Renal pelvis (tissue), 4 donors: Measurements from ENCODE around the gene AHNAK. TPM values are rescaled to one million over a fixed set of nuclear protein-coding genes. Genes with fewer than 3 reads are reported as not detected.
"Not testable (repeated sequence)": the region's sequence is repeated elsewhere in the genome, so short reads cannot be mapped to it uniquely, and the experiment has no call there.

Experiments used
- DNase-seq: peaks from one replicate; pipeline ENCODE4 v3.0.0-alpha.2; 2013
- polyA plus RNA-seq, 3 donors: library from polyadenylated mRNA; unstranded; fragments of 120-200 nt; gene quantifications; one replicate each; pipeline ENCODE4 v1.2.1, GENCODE V29; 2013; ENCODE audit not compliant: insufficient read length in 3 of 3

AHNAK gene
- polyA plus RNA-seq, 3 donors: 199 to 275 (median 229) TPM

DNA sequence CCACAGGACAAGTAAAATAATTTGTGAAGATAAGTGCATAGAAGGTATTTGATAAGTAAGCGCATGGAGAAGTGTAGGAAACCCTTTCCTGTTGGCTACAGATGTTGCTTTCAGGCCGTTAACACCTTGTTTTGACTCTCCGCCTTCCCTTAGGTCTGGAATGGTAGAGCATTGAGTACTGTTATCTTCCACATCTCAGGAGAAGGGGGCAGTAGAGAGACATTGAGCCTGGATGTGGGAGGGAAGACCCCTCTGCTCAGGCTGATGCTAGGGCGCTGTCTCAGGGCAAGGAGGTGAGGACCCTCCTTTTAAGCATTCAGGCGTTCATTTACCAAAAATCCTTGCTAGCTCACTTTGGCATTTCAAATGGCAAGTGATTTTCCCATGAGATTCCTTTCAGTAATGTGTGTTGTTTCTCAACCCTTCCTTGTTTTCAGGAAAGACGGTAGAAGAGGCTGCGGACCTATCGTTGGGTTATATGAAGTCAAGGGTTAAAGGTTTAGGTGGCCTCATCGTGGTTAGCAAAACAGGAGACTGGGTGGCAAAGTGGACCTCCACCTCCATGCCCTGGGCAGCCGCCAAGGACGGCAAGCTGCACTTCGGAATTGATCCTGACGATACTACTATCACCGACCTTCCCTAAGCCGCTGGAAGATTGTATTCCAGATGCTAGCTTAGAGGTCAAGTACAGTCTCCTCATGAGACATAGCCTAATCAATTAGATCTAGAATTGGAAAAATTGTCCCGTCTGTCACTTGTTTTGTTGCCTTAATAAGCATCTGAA lies 154.8 kb downstream of the AHNAK start:
- DNase-seq: no peak

DNA sequence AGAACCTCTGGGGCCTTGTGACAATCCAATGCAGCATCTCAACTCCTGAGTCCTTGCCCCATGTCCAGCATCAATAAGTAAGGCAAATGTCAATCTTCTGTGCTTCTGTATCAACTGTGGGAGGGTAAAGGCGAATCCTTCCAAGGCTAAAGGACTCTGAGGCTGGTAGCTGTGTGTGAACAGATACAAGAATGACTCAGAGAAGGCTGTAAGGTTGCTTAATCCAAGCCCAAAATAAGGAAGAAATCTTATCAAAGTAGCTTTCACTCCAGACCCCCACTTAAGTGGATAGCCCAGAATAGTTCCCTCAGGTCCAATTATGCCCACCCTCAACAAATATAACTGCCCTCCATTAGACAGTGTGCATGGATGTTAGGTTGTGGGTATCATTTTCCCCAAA lies 155.9 kb downstream of the AHNAK start:
- DNase-seq: no peak

DNA sequence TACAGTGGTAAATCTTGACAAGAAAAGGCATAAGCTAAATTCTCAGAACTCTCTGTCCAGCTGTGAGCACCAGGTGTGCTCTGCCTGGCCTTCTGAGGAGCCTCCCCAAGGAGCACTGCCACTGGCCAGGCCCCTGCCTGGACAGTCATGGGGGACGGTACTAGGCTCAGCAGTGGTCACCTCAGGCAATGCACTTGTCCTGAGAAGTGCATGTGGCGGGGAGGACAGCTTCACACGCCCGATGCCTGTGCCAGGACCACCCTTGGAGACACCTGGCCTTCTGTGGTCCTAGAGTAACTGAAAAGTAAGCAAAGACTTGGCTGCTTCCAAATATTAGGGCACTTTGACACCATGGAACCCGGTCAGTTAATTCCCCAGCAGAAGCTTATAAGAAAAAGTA lies 156.4 kb downstream of the AHNAK start:
- DNase-seq: no peak

DNA sequence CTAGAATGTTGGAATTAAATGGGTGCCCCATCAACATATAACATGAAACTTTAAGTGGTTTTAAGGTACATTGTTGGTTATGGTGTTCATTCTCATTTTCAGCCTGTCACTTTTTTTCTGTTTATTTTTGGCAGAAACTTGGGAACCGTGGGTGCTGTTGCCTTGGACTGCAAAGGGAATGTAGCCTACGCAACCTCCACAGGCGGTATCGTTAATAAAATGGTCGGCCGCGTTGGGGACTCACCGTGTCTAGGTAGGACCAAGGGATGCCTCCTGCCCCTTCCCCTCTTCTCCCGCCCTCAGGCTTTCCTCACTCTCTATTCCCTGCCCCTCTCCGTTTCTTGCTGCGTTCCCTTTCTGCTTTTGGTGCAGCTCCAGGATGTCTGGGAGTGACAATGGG lies 157.6 kb downstream of the AHNAK start:
- no peak for DNase-seq

DNA sequence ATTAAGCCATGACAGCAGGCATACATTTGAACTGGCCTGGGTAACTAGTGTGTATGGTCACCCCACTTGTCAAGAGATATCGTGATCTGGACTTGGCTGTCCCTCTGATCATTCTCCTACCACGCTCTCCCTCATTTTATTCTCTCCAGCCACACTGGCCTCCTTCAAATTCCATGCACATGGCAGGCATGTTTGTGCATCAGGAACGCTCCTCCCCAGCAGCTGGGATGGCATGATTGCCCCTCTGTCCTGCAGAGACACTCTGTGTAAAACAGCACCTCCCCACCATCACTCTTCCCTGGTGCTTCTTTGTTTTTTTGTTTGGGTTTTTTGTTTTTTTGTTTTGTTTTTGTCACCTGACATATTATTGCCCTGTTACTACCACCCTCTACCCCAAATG lies 159.2 kb downstream of the AHNAK start:
- no peak for DNase-seq

DNA sequence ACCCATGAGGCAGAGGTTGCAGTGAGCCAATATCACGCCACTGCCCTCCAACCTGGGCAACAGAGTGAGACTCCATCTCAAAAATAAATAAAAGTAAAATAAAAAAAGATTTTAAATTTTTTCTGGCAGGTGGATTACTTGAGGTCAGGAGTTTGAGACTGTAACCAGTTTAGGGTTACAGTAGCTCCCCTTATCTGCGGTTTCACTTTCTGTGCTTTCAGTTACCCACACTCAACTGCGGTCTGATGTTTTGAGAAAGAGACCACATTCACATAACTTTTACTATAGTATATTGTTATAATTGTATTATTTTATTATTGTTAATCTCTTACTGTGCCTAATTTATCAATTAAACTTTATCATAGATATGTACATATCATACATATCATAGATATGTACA lies 160.5 kb downstream of the AHNAK start:
- not testable (repeated sequence) for DNase-seq

DNA sequence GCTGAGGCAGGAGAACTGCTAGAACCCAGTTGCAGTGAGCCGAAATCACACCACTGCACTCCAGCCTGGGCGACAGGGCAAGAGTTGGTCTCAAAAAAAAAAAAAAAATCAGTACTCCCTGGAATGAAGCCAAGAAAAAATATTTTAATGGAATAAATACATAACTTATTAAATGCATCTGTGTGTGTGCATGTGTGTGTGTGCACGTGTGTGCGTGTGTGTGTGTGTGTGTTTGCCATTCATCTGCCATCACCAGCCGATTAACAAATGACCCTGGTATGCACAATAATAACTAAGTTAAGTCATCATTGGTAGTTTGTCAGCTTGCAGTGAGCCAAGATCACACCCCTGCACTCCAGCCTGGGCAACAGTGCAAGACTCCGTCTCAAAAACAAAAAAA lies 162.8 kb downstream of the AHNAK start:
- no peak for DNase-seq

Other genes starting within 250 kb of the AHNAK start
- gene SCGB1D4, start 247.7 kb downstream of the AHNAK start, polyA plus RNA-seq: not detected
- 10 to 100 TPM; 62.0 to 75.2 (median 74.6) TPM for gene ASRGL1, start 209.4 kb downstream of the AHNAK start, polyA plus RNA-seq
- gene SCGB1A1, start 127.8 kb downstream of the AHNAK start, polyA plus RNA-seq: not detected
- 1,000 to 10,000 TPM; 2,197 to 2,450 (median 2,385) TPM for gene EEF1G, start 27.1 kb upstream of the AHNAK start, polyA plus RNA-seq
- gene TUT1, start 44.7 kb upstream of the AHNAK start, polyA plus RNA-seq: 10 to 100 TPM; 22.1 to 30.2 (median 25.6) TPM
- gene MTA2, start 55.1 kb upstream of the AHNAK start, polyA plus RNA-seq: 10 to 100 TPM; 95.7 to 98.2 (median 96.5) TPM
- 10 to 100 TPM; 32.2 to 40.6 (median 38.0) TPM for gene EML3, start 66.0 kb upstream of the AHNAK start, polyA plus RNA-seq
- gene ROM1, start 66.5 kb upstream of the AHNAK start, polyA plus RNA-seq: 1 to 10 TPM; 2.7 to 4.6 (median 3.1) TPM
- 10 to 100 TPM; 37.4 to 45.4 (median 38.7) TPM for gene B3GAT3, start 75.2 kb upstream of the AHNAK start, polyA plus RNA-seq
- gene GANAB, start 99.8 kb upstream of the AHNAK start, polyA plus RNA-seq: 100 to 1,000 TPM; 371 to 407 (median 392) TPM
- gene INTS5, start 106.5 kb upstream of the AHNAK start, polyA plus RNA-seq: 10 to 100 TPM; 21.5 to 24.8 (median 23.5) TPM
- gene C11orf98, start 118.4 kb upstream of the AHNAK start, polyA plus RNA-seq: 10 to 100 TPM; 57.7 to 62.1 (median 60.3) TPM
- 1 to 10 TPM; 5.1 to 6.6 (median 6.0) TPM for gene CSKMT, start 118.5 kb upstream of the AHNAK start, polyA plus RNA-seq
- gene UQCC3, start 124.9 kb upstream of the AHNAK start, polyA plus RNA-seq: 10 to 100 TPM; 10.4 to 13.1 (median 12.9) TPM
- 10 to 100 TPM in 2 of 3 donors, 1 to 10 TPM in 1; 8.6 to 11.6 (median 10.6) TPM for gene LBHD1, start 125.5 kb upstream of the AHNAK start, polyA plus RNA-seq
- gene UBXN1, start 132.3 kb upstream of the AHNAK start, polyA plus RNA-seq: 100 to 1,000 TPM; 151 to 204 (median 191) TPM
- 1 to 10 TPM in 2 of 3 donors, under 1 TPM in 1; 0.68 to 1.0 (median 1.0) TPM for gene LRRN4CL, start 142.7 kb upstream of the AHNAK start, polyA plus RNA-seq
- gene BSCL2, start 160.6 kb upstream of the AHNAK start, polyA plus RNA-seq: 10 to 100 TPM; 65.7 to 72.7 (median 68.1) TPM
- gene GNG3, start 160.9 kb upstream of the AHNAK start, polyA plus RNA-seq: 1 to 10 TPM; 2.1 to 3.6 (median 2.5) TPM
- gene HNRNPUL2, start 180.7 kb upstream of the AHNAK start, polyA plus RNA-seq: 10 to 100 TPM; 79.1 to 92.4 (median 86.0) TPM
- gene TTC9C, start 181.7 kb upstream of the AHNAK start, polyA plus RNA-seq: 10 to 100 TPM; 37.0 to 48.6 (median 45.8) TPM
- 10 to 100 TPM in 1 of 3 donors, 1 to 10 TPM in 2; 8.1 to 10.4 (median 9.4) TPM for gene ZBTB3, start 207.4 kb upstream of the AHNAK start, polyA plus RNA-seq
- gene POLR2G, start 214.8 kb upstream of the AHNAK start, polyA plus RNA-seq: 100 to 1,000 TPM; 133 to 173 (median 153) TPM
- gene TAF6L, start 224.6 kb upstream of the AHNAK start, polyA plus RNA-seq: 10 to 100 TPM; 32.9 to 44.1 (median 40.0) TPM
- 10 to 100 TPM; 67.7 to 75.2 (median 71.3) TPM for gene TMEM179B, start 240.6 kb upstream of the AHNAK start, polyA plus RNA-seq
- gene TMEM223, start 245.2 kb upstream of the AHNAK start, polyA plus RNA-seq: 10 to 100 TPM; 30.6 to 31.6 (median 31.1) TPM